Psoas muscle (tissue), 8 donors: ENCODE data around the gene RBM47. TPM values are rescaled to one million over a fixed set of nuclear protein-coding genes. Genes with fewer than 3 reads are reported as not detected.
"Not testable (repeated sequence)": the region's sequence is repeated elsewhere in the genome, so short reads cannot be mapped to it uniquely, and the experiment has no call there.

ENCODE experiments used
- ATAC-seq, 4 donors: fragments of 200-7000 bp; cut with Tn5 transposase; one replicate each; pipeline ENCODE4 v1.9.1; 2020; ENCODE audit warnings: moderate library complexity in 3 of 4, mild to moderate bottlenecking in 2 of 4
- DNase-seq, 2 donors: peaks; one replicate each; pipeline ENCODE4 v3.0.0-alpha.2; 2020
- H3K27ac ChIP-seq: fragments of 200-600 bp; one replicate; pipeline ENCODE4 v1.8.0; 2022
- H3K27me3 ChIP-seq, 3 donors: fragments of 200-600 bp in 1 of 3; one replicate each; pipeline versions ENCODE4 v1.6.1 to v1.8.0; 2013 to 2022; ENCODE audit warnings: low read length in 2 of 3, mild to moderate bottlenecking in 2 of 3, moderate library complexity in 1 of 3; ENCODE audit not compliant: insufficient read depth in 3 of 3
- H3K36me3 ChIP-seq, 2 donors: fragments of 200-600 bp in 1 of 2; one replicate each; pipeline versions ENCODE4 v1.6.1 to v1.8.0; 2013 to 2022; ENCODE audit warnings: low read depth in 1 of 2, mild to moderate bottlenecking in 1 of 2, moderate library complexity in 1 of 2; ENCODE audit not compliant: insufficient read depth in 1 of 2
- H3K4me1 ChIP-seq: fragments of 200-600 bp; one replicate; pipeline ENCODE4 v1.8.0; 2022
- H3K4me3 ChIP-seq: fragments of 200-600 bp; one replicate; pipeline ENCODE4 v1.8.0; 2022; ENCODE audit warnings: mild to moderate bottlenecking
- H3K9me3 ChIP-seq: fragments of 200-600 bp; one replicate; pipeline ENCODE4 v1.8.0; 2022
- CTCF ChIP-seq: fragments of 200-600 bp; IDR thresholded peaks from one replicate; pipeline ENCODE4 v1.8.0; 2022; ENCODE audit warnings: antibody characterized with exemption
- WGBS, 3 donors: extraction: QIAGEN DNeasy Blood & Tissue Kit; methylation state at CpG; one replicate each; pipeline versions ENCODE4 v1.1.6 to v1.1.7; 2013; 5-methylcytosine and 5-hydroxymethylcytosine counted together
- intact Hi-C, 2 donors: fragments of 100-400 bp; cut with DNase I; formaldehyde crosslinking; loops; one replicate each; pipeline versions ENCODE4 v1.11.0 to v1.14.2; 2022
- polyA plus RNA-seq, 3 donors: library from polyadenylated mRNA; stranded (reverse); fragments of 200-250 nt; gene quantifications; one replicate each; pipeline ENCODE4 v1.2.3, GENCODE V29; 2013
- total RNA-seq, 4 donors: library from RNA; stranded (reverse); fragmentation: NEBNext Ultra II Directional in 2 of 4; extraction: Animal tissue kit (Norgen Biotek cat#: 25700) in 2 of 4; gene quantifications; one replicate each; pipeline versions ENCODE4 v1.2.1 to v1.2.4, GENCODE V29; 2021 to 2023
- donor health status: healthy with polysubstance abuse.
- donor health status: DM: no; HTN: no; CAD: no; lungs with moderate emphysema.
- donor health status: Bipolar disorder and iron deficiency.
- donor health status: healthy.
- donor health status: DM: yes; HTN: yes; CAD: no.
- donor health status: DM: no; HTN: no; CAD: no.
- donor health status: DM: no; HTN: no; CAD: no.
- donor health status: DM: yes; HTN: yes; CAD: no.

The RBM47 gene
- total and polyA plus RNA-seq, 7 donors, result 0.17 to 2.3 (median 1.2) TPM

GRCh38 chr4:40562681-40563080 is 67.0 kb downstream of the RBM47 start:
- no peaks in the 10 kb centered on the region for H3K36me3 ChIP-seq
- WGBS, 3 donors, result 76 to 78% (median 77%) methylated on average over 7 of the region's 7 CpGs
- intact Hi-C loops, result no loop called here
- ATAC-seq (no peak), DNase-seq (no peak)
- H3K27me3 ChIP-seq, result no peaks in the 10 kb centered on the region
- H3K27ac ChIP-seq, result no peak overlapping the region
- H3K9me3 ChIP-seq, result no peaks in the 10 kb centered on the region
- TF ChIP-seq CTCF, result no peak
- no peak overlapping the region for H3K4me3 ChIP-seq
- no peaks in the 10 kb centered on the region for H3K4me1 ChIP-seq

GRCh38 chr4:40562208-40562607 is 67.5 kb downstream of the RBM47 start:
- no peak for TF ChIP-seq CTCF
- ATAC-seq, result no peak
- H3K27me3 ChIP-seq, result no peaks in the 10 kb centered on the region
- 91 to 94% (median 92%) methylated on average over 6 of the region's 6 CpGs for WGBS, 3 donors
- H3K4me3 ChIP-seq, result no peak overlapping the region
- H3K9me3 ChIP-seq, result no peaks in the 10 kb centered on the region
- intact Hi-C loops, result no loop called here
- H3K36me3 ChIP-seq, result no peaks in the 10 kb centered on the region
- no peak for DNase-seq
- no peaks in the 10 kb centered on the region for H3K4me1 ChIP-seq
- H3K27ac ChIP-seq, result no peak overlapping the region

GRCh38 chr4:40561543-40562177 is 68.0 kb downstream of the RBM47 start:
- DNase-seq, H3K27me3 ChIP-seq, H3K4me3 ChIP-seq, ATAC-seq, H3K36me3 ChIP-seq, H3K9me3 ChIP-seq, H3K4me1 ChIP-seq, H3K27ac ChIP-seq, intact Hi-C loops: not testable (repeated sequence)
- WGBS, 3 donors, result 89 to 96% (median 93%) methylated on average over 7 of the region's 7 CpGs

- Histone ChIP-seq H3K27ac (no peak overlapping the region), H3K4me3 (no peak overlapping the region), H3K4me1 (no peaks in the 10 kb centered on the region), H3K27me3 (no peaks in the 10 kb centered on the region), H3K9me3 (no peaks in the 10 kb centered on the region), H3K36me3 (no peaks in the 10 kb centered on the region)
- WGBS, 3 donors, result 62 to 79% (median 69%) methylated on average over 5 of the region's 5 CpGs
- DNase-seq, result no peak
- ATAC-seq, result no peak
- intact Hi-C loops, result no loop called here
- TF ChIP-seq CTCF, result no peak
Measured at GRCh38 chr4:40559585-40560465, 69.8 kb downstream of the RBM47 start.

GRCh38 chr4:40557736-40558135 is 71.9 kb downstream of the RBM47 start:
- 91 to 95% (median 94%) methylated on average over 2 of the region's 2 CpGs for WGBS, 3 donors
- Histone ChIP-seq H3K4me1 (no peaks in the 10 kb centered on the region), H3K4me3 (no peak overlapping the region), H3K36me3 (no peaks in the 10 kb centered on the region), H3K27ac (no peak overlapping the region), H3K27me3 (no peaks in the 10 kb centered on the region), H3K9me3 (no peaks in the 10 kb centered on the region)
- intact Hi-C loops, result no loop called here
- DNase-seq (no peak), ATAC-seq (no peak)
- no peak for TF ChIP-seq CTCF
